Measurements from ENCODE around the gene CHN2. TPM values are rescaled to one million over a fixed set of nuclear protein-coding genes. Genes with fewer than 3 reads are reported as not detected.

Gene CHN2
- polyA plus RNA-seq, 1 donor from 2014 or later: 136 TPM

DNA sequence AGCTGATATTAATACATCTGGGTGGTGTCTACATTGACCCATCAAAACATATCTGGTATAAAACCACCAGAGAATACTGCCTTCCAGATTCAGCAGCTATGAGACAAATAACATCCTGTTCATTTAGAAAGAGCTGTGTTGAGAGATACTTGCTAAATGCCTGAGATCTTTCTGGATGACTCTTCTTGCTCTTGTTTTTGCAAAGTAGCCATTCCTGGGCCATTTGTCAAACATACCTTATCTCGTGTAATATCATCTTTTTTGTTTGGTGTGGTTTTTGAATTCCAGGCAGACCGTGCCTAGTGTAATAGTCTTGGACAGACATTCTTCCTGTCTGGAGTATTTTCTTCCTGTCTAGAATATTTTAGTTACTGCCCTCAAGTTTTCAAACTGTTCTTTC lies 294.4 kb downstream of the CHN2 start:
- no peak overlapping the region for H3K4me3 ChIP-seq (ENCODE audit: low read length)
- H3K27me3 ChIP-seq (ENCODE audit: insufficient read depth, low read depth, low read length): no peaks in the 10 kb centered on the region
- H3K9ac ChIP-seq (ENCODE audit: low read length): no peak overlapping the region
- no peak overlapping the region for H2AFZ ChIP-seq (ENCODE audit: low read depth, low read length)
- no peaks in the 10 kb centered on the region for H3K9me2 ChIP-seq (ENCODE audit: insufficient read depth, low read length)
- H3K79me2 ChIP-seq (replicated peaks; ENCODE audit: insufficient read depth, low read length): no peaks in the 10 kb centered on the region
- H3K27ac ChIP-seq (ENCODE audit: low read length): no peak overlapping the region
- H3K4me2 ChIP-seq (ENCODE audit: low read length): no peak overlapping the region
- no peaks in the 10 kb centered on the region for H3K36me3 ChIP-seq (ENCODE audit: insufficient read depth, low read length)
- TF ChIP-seq, protein P1, sequence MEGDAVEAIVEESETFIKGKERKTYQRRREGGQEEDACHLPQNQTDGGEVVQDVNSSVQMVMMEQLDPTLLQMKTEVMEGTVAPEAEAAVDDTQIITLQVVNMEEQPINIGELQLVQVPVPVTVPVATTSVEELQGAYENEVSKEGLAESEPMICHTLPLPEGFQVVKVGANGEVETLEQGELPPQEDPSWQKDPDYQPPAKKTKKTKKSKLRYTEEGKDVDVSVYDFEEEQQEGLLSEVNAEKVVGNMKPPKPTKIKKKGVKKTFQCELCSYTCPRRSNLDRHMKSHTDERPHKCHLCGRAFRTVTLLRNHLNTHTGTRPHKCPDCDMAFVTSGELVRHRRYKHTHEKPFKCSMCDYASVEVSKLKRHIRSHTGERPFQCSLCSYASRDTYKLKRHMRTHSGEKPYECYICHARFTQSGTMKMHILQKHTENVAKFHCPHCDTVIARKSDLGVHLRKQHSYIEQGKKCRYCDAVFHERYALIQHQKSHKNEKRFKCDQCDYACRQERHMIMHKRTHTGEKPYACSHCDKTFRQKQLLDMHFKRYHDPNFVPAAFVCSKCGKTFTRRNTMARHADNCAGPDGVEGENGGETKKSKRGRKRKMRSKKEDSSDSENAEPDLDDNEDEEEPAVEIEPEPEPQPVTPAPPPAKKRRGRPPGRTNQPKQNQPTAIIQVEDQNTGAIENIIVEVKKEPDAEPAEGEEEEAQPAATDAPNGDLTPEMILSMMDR (IDR thresholded peaks at IDR 0.05; ENCODE audit: poor library complexity, severe bottlenecking): no peak
- no peak for TF ChIP-seq RAD21 (conservative IDR thresholded peaks at IDR 0.05)
- no peak for TF ChIP-seq EZH2 (IDR thresholded peaks at IDR 0.05; ENCODE audit: borderline replicate concordance, insufficient read depth, low read length, poor library complexity, severe bottlenecking)
- TF ChIP-seq SMC3 (conservative IDR thresholded peaks at IDR 0.05; ENCODE audit: poor library complexity): no peak
- TF ChIP-seq POLR2AphosphoS5 (IDR thresholded peaks at IDR 0.05): no peak
- TF ChIP-seq EP300 (conservative IDR thresholded peaks at IDR 0.05; ENCODE audit: poor library complexity, severe bottlenecking): no peak
- no peak for TF ChIP-seq MXI1 (conservative IDR thresholded peaks at IDR 0.05; ENCODE audit: poor library complexity, severe bottlenecking)
- no peak for TF ChIP-seq TAF1 (IDR thresholded peaks at IDR 0.05; ENCODE audit: low read depth)
- TF ChIP-seq, protein P2, sequence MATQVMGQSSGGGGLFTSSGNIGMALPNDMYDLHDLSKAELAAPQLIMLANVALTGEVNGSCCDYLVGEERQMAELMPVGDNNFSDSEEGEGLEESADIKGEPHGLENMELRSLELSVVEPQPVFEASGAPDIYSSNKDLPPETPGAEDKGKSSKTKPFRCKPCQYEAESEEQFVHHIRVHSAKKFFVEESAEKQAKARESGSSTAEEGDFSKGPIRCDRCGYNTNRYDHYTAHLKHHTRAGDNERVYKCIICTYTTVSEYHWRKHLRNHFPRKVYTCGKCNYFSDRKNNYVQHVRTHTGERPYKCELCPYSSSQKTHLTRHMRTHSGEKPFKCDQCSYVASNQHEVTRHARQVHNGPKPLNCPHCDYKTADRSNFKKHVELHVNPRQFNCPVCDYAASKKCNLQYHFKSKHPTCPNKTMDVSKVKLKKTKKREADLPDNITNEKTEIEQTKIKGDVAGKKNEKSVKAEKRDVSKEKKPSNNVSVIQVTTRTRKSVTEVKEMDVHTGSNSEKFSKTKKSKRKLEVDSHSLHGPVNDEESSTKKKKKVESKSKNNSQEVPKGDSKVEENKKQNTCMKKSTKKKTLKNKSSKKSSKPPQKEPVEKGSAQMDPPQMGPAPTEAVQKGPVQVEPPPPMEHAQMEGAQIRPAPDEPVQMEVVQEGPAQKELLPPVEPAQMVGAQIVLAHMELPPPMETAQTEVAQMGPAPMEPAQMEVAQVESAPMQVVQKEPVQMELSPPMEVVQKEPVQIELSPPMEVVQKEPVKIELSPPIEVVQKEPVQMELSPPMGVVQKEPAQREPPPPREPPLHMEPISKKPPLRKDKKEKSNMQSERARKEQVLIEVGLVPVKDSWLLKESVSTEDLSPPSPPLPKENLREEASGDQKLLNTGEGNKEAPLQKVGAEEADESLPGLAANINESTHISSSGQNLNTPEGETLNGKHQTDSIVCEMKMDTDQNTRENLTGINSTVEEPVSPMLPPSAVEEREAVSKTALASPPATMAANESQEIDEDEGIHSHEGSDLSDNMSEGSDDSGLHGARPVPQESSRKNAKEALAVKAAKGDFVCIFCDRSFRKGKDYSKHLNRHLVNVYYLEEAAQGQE (IDR thresholded peaks at IDR 0.05; ENCODE audit: borderline replicate concordance): no peak
- H3K9me3 ChIP-seq (ENCODE audit: low read length): no peaks in the 10 kb centered on the region
- no peaks in the 10 kb centered on the region for H4K20me1 ChIP-seq (ENCODE audit: insufficient read depth)
- H3F3A ChIP-seq (ENCODE audit: insufficient read depth, low read length, poor library complexity, severe bottlenecking): no peaks in the 10 kb centered on the region

DNA sequence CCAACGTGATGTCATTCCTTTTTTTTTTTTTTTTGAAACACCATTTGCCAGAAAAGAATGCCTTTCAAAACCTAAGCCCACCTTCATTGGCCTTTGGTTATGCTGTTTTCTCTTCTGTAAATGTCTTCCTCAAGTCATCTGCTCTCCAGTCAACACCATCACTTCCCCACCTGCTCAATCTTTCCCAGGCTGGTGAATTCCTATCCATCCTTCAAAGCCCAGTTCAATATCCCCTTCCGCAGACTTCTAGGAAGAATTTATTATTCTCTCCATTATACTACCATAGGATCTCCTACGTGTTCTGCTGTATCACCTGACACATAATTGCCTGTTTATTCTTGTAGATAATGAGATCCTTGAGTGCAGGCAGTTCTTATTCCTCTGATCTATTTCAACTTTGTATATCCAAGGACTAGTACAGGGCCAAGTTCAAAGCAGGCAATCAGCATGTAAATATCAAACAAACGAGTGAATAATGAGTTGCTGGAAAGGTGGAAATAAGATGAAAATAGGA lies 295.6 kb downstream of the CHN2 start:
- Histone ChIP-seq H3K27me3 (ENCODE audit: insufficient read depth, low read depth, low read length) (no peaks in the 10 kb centered on the region), H3K9me2 (ENCODE audit: insufficient read depth, low read length) (no peaks in the 10 kb centered on the region), H3K9ac (ENCODE audit: low read length) (no peak overlapping the region), H3K4me3 (ENCODE audit: low read length) (no peak overlapping the region), H4K20me1 (ENCODE audit: insufficient read depth) (no peaks in the 10 kb centered on the region), H3K9me3 (ENCODE audit: low read length) (no peaks in the 10 kb centered on the region), H3K79me2 (replicated peaks; ENCODE audit: insufficient read depth, low read length) (no peaks in the 10 kb centered on the region), H3K36me3 (ENCODE audit: insufficient read depth, low read length) (no peaks in the 10 kb centered on the region), H2AFZ (ENCODE audit: low read depth, low read length) (no peak overlapping the region), H3K4me2 (ENCODE audit: low read length) (no peak overlapping the region), H3K27ac (ENCODE audit: low read length) (no peak overlapping the region), H3F3A (ENCODE audit: insufficient read depth, low read length, poor library complexity, severe bottlenecking) (no peaks in the 10 kb centered on the region)
- TF ChIP-seq, protein P1 (IDR thresholded peaks at IDR 0.05; ENCODE audit: poor library complexity, severe bottlenecking): no peak
- TF ChIP-seq EP300 (conservative IDR thresholded peaks at IDR 0.05; ENCODE audit: poor library complexity, severe bottlenecking): no peak
- TF ChIP-seq POLR2AphosphoS5 (IDR thresholded peaks at IDR 0.05): no peak
